ENCODE data around the gene TMCC1. TPM values are rescaled to one million over a fixed set of nuclear protein-coding genes. Genes with fewer than 3 reads are reported as not detected.

TMCC1 gene
- total and polyA plus RNA-seq, 7 donors = 12.4 to 55.0 (median 38.1) TPM

- no peak for DNase-seq
- TF ChIP-seq, protein P1, sequence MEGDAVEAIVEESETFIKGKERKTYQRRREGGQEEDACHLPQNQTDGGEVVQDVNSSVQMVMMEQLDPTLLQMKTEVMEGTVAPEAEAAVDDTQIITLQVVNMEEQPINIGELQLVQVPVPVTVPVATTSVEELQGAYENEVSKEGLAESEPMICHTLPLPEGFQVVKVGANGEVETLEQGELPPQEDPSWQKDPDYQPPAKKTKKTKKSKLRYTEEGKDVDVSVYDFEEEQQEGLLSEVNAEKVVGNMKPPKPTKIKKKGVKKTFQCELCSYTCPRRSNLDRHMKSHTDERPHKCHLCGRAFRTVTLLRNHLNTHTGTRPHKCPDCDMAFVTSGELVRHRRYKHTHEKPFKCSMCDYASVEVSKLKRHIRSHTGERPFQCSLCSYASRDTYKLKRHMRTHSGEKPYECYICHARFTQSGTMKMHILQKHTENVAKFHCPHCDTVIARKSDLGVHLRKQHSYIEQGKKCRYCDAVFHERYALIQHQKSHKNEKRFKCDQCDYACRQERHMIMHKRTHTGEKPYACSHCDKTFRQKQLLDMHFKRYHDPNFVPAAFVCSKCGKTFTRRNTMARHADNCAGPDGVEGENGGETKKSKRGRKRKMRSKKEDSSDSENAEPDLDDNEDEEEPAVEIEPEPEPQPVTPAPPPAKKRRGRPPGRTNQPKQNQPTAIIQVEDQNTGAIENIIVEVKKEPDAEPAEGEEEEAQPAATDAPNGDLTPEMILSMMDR (IDR thresholded peaks at IDR 0.05) = no peak
- Histone ChIP-seq H3K9me3 (peaks cover 19% of the 10 kb centered on the region), H3K4me3 (no peak overlapping the region), H3K36me3 (ENCODE audit: insufficient read depth in 1 of 2, low read depth in 1 of 2) (no peaks in the 10 kb centered on the region), H3K27ac (no peak overlapping the region), H3K27me3 (ENCODE audit: insufficient read depth in 3 of 3, low read length in 2 of 3) (peaks cover 0 to 3% (median 0%) of the 10 kb centered on the region in 3 donors), H3K4me1 (peaks cover 11% of the 10 kb centered on the region)
- intact Hi-C loops (cut with DNase I) = loop anchor here (2.0 to 10.0 kb wide), 5 partner anchors 101 to 549 kb away; no protein-coding TSS in a partner anchor
- WGBS, 3 donors = 85 to 92% (median 91%) methylated on average over 4 of the region's 4 CpGs
- no peak for ATAC-seq
These were observed 40.0 kb upstream of the TMCC1 start for GRCh38 chr3:129933471-129933870.

DNA sequence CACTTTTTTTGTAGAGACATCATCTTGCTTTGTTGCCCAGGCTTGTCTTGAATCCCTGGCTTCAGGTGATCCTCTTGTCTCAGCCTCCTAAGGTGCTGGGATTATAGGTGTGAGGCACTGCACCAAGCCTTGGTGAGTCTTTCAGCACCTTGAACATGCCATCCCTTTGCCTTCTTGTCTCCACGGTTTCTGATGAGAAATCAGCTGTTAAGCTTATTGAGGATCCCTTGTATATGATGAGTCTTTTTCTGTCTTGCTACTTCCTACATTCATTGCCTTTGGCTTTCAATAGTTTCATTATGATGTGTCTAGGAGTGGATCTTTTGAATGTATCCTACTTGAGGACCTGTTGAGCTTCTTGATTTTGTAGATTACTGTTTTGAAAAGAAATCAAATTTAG is 35.9 kb upstream of the TMCC1 start:
- ATAC-seq = no peak
- intact Hi-C loops (cut with DNase I) = no loop called here
- WGBS, 3 donors = 64 to 82% (median 81%) methylated on average over 1 of the region's 1 CpG

DNA sequence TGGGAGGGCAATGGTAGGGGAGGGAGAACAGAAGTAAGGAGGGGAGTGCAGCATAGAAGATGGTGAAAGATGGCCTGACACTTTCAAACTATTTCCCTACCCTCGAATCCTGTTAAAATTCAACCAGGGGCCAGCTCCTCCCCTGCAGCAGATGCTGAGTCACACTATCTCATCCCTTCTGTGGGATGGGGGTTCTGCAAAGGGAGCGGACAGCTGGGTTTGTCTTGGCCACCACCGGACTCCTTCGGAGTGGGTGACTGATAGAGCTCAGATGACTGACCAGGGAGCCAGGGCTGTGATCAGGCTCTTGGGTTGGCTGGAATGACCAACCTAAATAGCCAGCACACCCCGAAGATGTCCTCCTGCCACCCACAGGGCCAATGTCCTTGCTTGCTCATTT is 33.6 kb upstream of the TMCC1 start:
- H3K4me3 ChIP-seq = no peak overlapping the region
- TF ChIP-seq, protein P1 (IDR thresholded peaks at IDR 0.05) = no peak
- H3K27ac ChIP-seq = no peak overlapping the region
- WGBS, 3 donors = 52 to 57% (median 54%) methylated on average over 5 of the region's 5 CpGs
- H3K27me3 ChIP-seq (ENCODE audit: insufficient read depth in 3 of 3, low read length in 2 of 3) = peaks cover 0 to 3% (median 3%) of the 10 kb centered on the region in 3 donors
- intact Hi-C loops (cut with DNase I) = no loop called here
- H3K4me1 ChIP-seq = no peaks in the 10 kb centered on the region
- H3K36me3 ChIP-seq (ENCODE audit: insufficient read depth in 1 of 2, low read depth in 1 of 2) = no peaks in the 10 kb centered on the region
- H3K9me3 ChIP-seq = peaks cover 19% of the 10 kb centered on the region
- DNase-seq = no peak
- no peak for ATAC-seq

More for the DNA sequence above, 35.9 kb upstream of the TMCC1 start:
- H3K4me3 ChIP-seq = no peak overlapping the region
- peaks cover 19% of the 10 kb centered on the region for H3K9me3 ChIP-seq
- peaks cover 3% of the 10 kb centered on the region for H3K4me1 ChIP-seq
- no peaks in the 10 kb centered on the region for H3K36me3 ChIP-seq (ENCODE audit: insufficient read depth in 1 of 2, low read depth in 1 of 2)
- TF ChIP-seq, protein P1 (IDR thresholded peaks at IDR 0.05) = no peak
- no peak for DNase-seq
- H3K27me3 ChIP-seq (ENCODE audit: insufficient read depth in 3 of 3, low read length in 2 of 3) = peaks cover 0 to 3% (median 3%) of the 10 kb centered on the region in 3 donors
- H3K27ac ChIP-seq = no peak overlapping the region

GRCh38 chr3:129919806-129920205 is 26.3 kb upstream of the TMCC1 start:
- WGBS, 3 donors = 96 to 98% (median 97%) methylated on average over 1 of the region's 1 CpG
- DNase-seq (no peak), ATAC-seq (no peak)
- Histone ChIP-seq H3K9me3 (peaks cover 20% of the 10 kb centered on the region), H3K4me1 (no peaks in the 10 kb centered on the region), H3K4me3 (no peak overlapping the region), H3K36me3 (ENCODE audit: insufficient read depth in 1 of 2, low read depth in 1 of 2) (no peaks in the 10 kb centered on the region), H3K27ac (no peak overlapping the region), H3K27me3 (ENCODE audit: insufficient read depth in 3 of 3, low read length in 2 of 3) (no peaks in the 10 kb centered on the region)
- intact Hi-C loops (cut with DNase I) = no loop called here
- TF ChIP-seq, protein P1 (IDR thresholded peaks at IDR 0.05) = no peak

DNA sequence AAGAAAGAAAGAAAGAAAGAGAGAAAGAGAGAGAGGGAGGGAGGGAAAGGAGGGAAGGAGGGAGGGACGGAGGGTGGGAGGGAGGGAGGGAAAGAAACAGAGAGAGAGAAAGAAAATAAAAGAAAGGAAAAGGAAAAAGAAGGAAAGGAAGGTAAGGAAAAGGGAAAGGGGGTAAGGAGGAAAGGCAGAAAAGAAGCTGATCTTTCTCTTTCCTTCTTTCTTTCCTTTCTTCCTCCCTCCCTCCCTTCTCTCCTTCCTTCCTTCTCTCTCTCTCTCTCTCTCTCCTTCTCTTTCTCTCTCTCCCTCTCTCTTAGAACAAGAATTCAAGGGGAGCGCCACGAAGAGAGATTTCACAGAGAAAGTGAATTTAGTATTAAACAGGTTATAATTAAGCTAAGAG is 25.8 kb upstream of the TMCC1 start:
- TF ChIP-seq, protein P1 (IDR thresholded peaks at IDR 0.05) = no peak
- Histone ChIP-seq H3K4me3 (no peak overlapping the region), H3K27me3 (ENCODE audit: insufficient read depth in 3 of 3, low read length in 2 of 3) (no peaks in the 10 kb centered on the region), H3K27ac (no peak overlapping the region), H3K36me3 (ENCODE audit: insufficient read depth in 1 of 2, low read depth in 1 of 2) (no peaks in the 10 kb centered on the region), H3K9me3 (peaks cover 20% of the 10 kb centered on the region), H3K4me1 (no peaks in the 10 kb centered on the region)
- ATAC-seq (no peak), DNase-seq (no peak)
- intact Hi-C loops (cut with DNase I) = no loop called here
- 88 to 96% (median 90%) methylated on average over 3 of the region's 3 CpGs for WGBS, 3 donors

Data from psoas muscle (tissue), 8 donors.